Upper lobe of left lung (tissue), 6 donors: ENCODE data around the gene TASOR2. TPM values are rescaled to one million over a fixed set of nuclear protein-coding genes. Genes with fewer than 3 reads are reported as not detected.

Source experiments
- ATAC-seq, 2 donors: fragments of 200-7000 bp; cut with Tn5 transposase; one replicate each; pipeline ENCODE4 v1.9.1; 2022; ENCODE audit warnings: mild to moderate bottlenecking in 2 of 2, moderate library complexity in 2 of 2; ENCODE audit not compliant: low FRiP score in 2 of 2
- DNase-seq, 2 donors: peaks; one replicate each; pipeline ENCODE4 v3.0.0-alpha.2; 2019 to 2020
- H3K27ac ChIP-seq, 4 donors: fragments of 200-600 bp; sonication (generic); one replicate each; pipeline ENCODE4 v1.5.1; 2016 to 2019
- H3K27me3 ChIP-seq, 4 donors: fragments of 200-600 bp; sonication (generic); one replicate each; pipeline ENCODE4 v1.5.1; 2017 to 2019
- H3K36me3 ChIP-seq, 4 donors: fragments of 200-600 bp; sonication (generic); one replicate each; pipeline ENCODE4 v1.5.1; 2016 to 2019
- H3K4me1 ChIP-seq, 4 donors: fragments of 200-600 bp; sonication (generic); one replicate each; pipeline ENCODE4 v1.5.1; 2018 to 2019
- H3K4me3 ChIP-seq, 4 donors: fragments of 200-600 bp; sonication (generic); one replicate each; pipeline ENCODE4 v1.5.1; 2017 to 2019; ENCODE audit warnings: mild to moderate bottlenecking in 2 of 4, moderate library complexity in 1 of 4
- H3K9me3 ChIP-seq, 4 donors: fragments of 200-600 bp; sonication (generic); one replicate each; pipeline ENCODE4 v1.5.1; 2018 to 2019
- EP300 ChIP-seq, 4 donors: sonication (generic); formaldehyde crosslinking; IDR thresholded peaks; one replicate each; pipeline ENCODE4 v1.5.1; 2017; ENCODE audit warnings: antibody characterized with exemption in 4 of 4, control low read depth in 2 of 4
- POLR2A ChIP-seq, 4 donors: fragments of 450-650 bp; IDR thresholded peaks; one replicate each; pipeline ENCODE4 v1.5.1; 2016 to 2017; ENCODE audit warnings: antibody characterized with exemption in 4 of 4, mild to moderate bottlenecking in 2 of 4
- POLR2AphosphoS5 ChIP-seq, 2 donors: sonication (generic); formaldehyde crosslinking; IDR thresholded peaks; one replicate each; pipeline ENCODE4 v1.5.1; 2017; ENCODE audit warnings: antibody characterized with exemption in 2 of 2
- WGBS, 2 donors: methylation state at CpG; one replicate each; pipeline ENCODE4 v1.1.5; 2017 to 2018; 5-methylcytosine and 5-hydroxymethylcytosine counted together
- total RNA-seq, 6 donors: library from RNA; depleted of rRNA in 4 of 6; stranded (reverse); fragments of >200 nt in 4 of 6; gene quantifications; one replicate each; pipeline versions ENCODE4 v1.1.0 to v1.2.1, GENCODE V29; 2016 to 2021
- TF ChIP-seq, protein P1 (sequence below), 6 experiments: fragments of 450-650 bp in 4 of 6; fragments of 200-600 bp in 2 of 6; sonication (generic) in 2 of 6; IDR thresholded peaks; one replicate each; pipeline ENCODE4 v1.5.1; 2016 to 2019; ENCODE audit warnings: antibody characterized with exemption in 6 of 6
- donor health status: DM: no; HTN: no; CAD: no; lungs with moderate emphysema.
- donor health status: DM: no; HTN: yes; CAD: no; lungs with severe emphysema.

TASOR2 gene, protein sequence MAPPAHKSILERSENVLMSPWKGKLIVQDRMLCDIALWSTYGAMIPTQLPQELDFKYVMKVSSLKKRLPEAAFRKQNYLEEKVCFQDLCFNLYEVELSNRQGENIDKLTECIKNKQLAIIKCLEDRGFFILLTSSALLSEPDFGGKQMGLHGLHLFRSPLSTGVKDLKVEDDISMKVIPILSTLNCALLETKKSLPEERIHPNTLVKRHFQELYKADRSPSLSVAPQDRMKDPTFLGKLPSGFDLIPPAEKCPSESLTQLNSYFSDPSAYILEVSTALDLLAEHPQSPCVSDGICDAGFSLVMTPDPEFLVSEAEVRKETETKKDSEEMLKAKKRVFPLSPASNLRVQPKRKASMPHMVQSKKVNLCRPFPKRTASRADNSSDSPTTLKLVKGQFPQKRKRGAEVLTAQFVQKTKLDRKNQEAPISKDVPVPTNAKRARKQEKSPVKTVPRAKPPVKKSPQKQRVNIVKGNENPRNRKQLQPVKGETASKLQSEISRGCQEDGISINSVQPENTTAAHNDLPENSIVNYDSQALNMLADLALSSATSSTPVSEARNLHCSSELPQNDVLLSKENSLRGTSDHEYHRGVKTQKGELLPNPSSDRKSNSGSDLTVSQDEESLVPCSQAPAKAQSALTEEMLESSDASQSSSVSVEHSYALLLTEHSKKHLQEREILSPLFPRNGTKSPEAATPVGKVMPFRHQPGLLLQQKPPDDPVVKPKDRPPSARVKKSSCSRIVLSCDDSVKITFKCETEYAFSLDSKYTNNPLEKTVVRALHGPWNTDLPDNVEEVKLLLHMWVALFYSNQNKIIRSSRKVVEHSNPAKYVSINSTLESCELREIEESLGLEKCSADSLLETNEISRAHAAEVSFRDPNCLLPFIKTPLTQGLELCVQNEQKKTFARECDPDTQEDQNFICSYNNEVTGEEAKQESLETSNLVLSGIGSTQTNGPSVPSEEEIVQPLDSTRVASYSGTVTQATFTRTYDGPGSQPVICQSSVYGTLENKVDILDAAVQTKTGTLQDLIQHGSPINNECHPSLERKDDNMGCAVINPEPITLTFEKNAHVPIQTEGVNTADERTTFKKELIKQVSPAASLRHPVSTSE (N-terminal part only)
- 100 to 1,000 TPM in 2 of 6 donors, 10 to 100 TPM in 4; 26.2 to 124 (median 65.3) TPM for total RNA-seq

DNA sequence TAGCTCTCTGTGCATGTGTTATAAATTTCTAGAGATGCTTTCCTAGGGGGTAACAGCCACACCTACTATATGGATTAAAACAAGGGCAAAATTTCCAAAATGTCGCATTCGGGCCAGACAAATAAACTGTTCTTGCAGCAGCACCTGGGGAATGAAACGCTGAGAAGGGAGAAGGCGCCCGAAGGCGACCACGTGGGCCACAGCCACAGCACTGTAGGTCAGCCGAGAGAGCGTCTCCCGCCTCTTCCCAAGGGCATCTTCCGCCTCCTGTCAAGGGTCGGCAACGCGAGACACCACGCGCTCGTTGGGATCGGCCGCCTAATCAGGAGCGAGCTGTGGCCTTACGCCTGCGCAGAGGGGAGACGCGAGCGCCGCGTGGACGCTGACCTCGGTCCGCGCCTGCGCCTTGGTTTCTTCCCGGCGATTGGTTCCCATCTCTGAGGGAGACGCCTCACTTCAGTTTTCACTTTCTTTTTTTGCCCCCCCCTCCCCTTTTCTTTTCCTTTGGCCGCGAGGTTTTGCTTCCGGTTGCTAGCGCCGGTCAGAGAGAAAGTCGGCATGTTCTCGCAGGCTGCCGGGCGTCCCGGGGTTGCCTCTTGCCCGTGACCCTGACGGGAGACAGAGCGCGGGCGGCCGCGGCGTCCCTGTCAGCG lies at the start of gene TASOR2:
Gene TASOR2 (plus strand): TSS at position 521 of the 653 bp plus-strand sequence. CDS start 35,805 bp downstream, outside the sequence.
- WGBS, 2 donors = 1 to 2% methylated on average over 40 to 43 of the region's 54 CpGs
- Histone ChIP-seq H3K9me3 (no peaks in the 10 kb centered on the region), H3K27ac (peak within 1 kb of the TSS; percentile 90 to 93 (median 91)), H3K4me3 (peak within 1 kb of the TSS; percentile 66 to 100 (median 88)), H3K36me3 (no peaks in the 10 kb centered on the region), H3K4me1 (peaks cover 14 to 32% (median 20%) of the 10 kb centered on the region in 4 donors), H3K27me3 (no peaks in the 10 kb centered on the region)
- TF ChIP-seq, protein P1, sequence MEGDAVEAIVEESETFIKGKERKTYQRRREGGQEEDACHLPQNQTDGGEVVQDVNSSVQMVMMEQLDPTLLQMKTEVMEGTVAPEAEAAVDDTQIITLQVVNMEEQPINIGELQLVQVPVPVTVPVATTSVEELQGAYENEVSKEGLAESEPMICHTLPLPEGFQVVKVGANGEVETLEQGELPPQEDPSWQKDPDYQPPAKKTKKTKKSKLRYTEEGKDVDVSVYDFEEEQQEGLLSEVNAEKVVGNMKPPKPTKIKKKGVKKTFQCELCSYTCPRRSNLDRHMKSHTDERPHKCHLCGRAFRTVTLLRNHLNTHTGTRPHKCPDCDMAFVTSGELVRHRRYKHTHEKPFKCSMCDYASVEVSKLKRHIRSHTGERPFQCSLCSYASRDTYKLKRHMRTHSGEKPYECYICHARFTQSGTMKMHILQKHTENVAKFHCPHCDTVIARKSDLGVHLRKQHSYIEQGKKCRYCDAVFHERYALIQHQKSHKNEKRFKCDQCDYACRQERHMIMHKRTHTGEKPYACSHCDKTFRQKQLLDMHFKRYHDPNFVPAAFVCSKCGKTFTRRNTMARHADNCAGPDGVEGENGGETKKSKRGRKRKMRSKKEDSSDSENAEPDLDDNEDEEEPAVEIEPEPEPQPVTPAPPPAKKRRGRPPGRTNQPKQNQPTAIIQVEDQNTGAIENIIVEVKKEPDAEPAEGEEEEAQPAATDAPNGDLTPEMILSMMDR (IDR thresholded peaks at IDR 0.05) = no peak
- no peak for TF ChIP-seq EP300 (IDR thresholded peaks at IDR 0.05)
- TF ChIP-seq POLR2AphosphoS5 (IDR thresholded peaks at IDR 0.05) = peak; percentile 67 to 75
- peak in 3 of 4 donors; percentile 36 to 68 (median 66) for TF ChIP-seq POLR2A (IDR thresholded peaks at IDR 0.05)
- peak; percentile 97 for ATAC-seq
- peak; percentile 97 to 98 for DNase-seq

- DNase-seq (no peak), ATAC-seq (no peak)
- 90 to 91% methylated on average over 7 of the region's 7 CpGs for WGBS, 2 donors
Measured at GRCh38 chr10:5634918-5635317, 49.7 kb upstream of the TASOR2 start.

GRCh38 chr10:5638494-5638893 lies 46.1 kb upstream of the TASOR2 start:
- ATAC-seq (no peak), DNase-seq (no peak)

More at GRCh38 chr10:5634918-5635317, 49.7 kb upstream of the TASOR2 start:
- peaks cover 0 to 3% (median 0%) of the 10 kb centered on the region in 4 donors for H3K4me1 ChIP-seq
- H3K27me3 ChIP-seq = no peaks in the 10 kb centered on the region
- TF ChIP-seq, protein P1 (IDR thresholded peaks at IDR 0.05) = no peak
- no peak overlapping the region for H3K27ac ChIP-seq
- H3K9me3 ChIP-seq = no peaks in the 10 kb centered on the region
- no peak overlapping the region for H3K4me3 ChIP-seq
- peaks cover 0 to 16% (median 16%) of the 10 kb centered on the region in 4 donors for H3K36me3 ChIP-seq

DNA sequence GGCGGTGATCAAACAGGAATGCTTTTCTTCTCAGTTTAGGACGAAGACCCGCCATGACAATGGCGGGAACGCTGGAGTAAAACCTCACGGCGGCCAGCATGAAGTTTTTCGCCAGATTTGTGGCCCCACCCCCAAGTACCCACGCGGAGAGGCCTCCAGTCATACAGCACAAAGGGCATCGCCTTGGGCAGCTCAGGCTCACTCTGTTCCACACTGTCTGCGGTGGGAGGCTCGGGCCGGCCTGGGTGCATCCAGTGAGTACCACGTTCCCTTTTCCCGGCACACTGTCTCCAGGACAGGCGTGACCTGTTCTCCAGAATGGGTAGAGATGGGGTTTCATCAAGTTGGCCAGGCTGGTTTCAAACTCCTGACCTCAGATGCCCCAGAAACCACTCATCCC lies 45.6 kb upstream of the TASOR2 start:
- TF ChIP-seq POLR2AphosphoS5 (IDR thresholded peaks at IDR 0.05) (no peak), POLR2A (IDR thresholded peaks at IDR 0.05) (no peak), EP300 (IDR thresholded peaks at IDR 0.05) (no peak)
- TF ChIP-seq, protein P1 (IDR thresholded peaks at IDR 0.05) = no peak
- no peak for DNase-seq
- peaks cover 11 to 51% (median 36%) of the 10 kb centered on the region in 4 donors for H3K36me3 ChIP-seq

More at GRCh38 chr10:5638494-5638893, 46.1 kb upstream of the TASOR2 start:
- no peak overlapping the region for H3K4me3 ChIP-seq
- H3K27me3 ChIP-seq = no peaks in the 10 kb centered on the region
- no peaks in the 10 kb centered on the region for H3K9me3 ChIP-seq
- no peaks in the 10 kb centered on the region for H3K4me1 ChIP-seq
- TF ChIP-seq EP300 (IDR thresholded peaks at IDR 0.05) (no peak), POLR2AphosphoS5 (IDR thresholded peaks at IDR 0.05) (no peak), POLR2A (IDR thresholded peaks at IDR 0.05) (no peak)
- TF ChIP-seq, protein P1 (IDR thresholded peaks at IDR 0.05) = no peak
- 93 to 96% methylated on average over 9 to 10 of the region's 10 CpGs for WGBS, 2 donors
- H3K27ac ChIP-seq = no peak overlapping the region
- H3K36me3 ChIP-seq = peaks cover 8 to 46% (median 36%) of the 10 kb centered on the region in 4 donors

More for the DNA sequence above, 45.6 kb upstream of the TASOR2 start:
- no peak for ATAC-seq
- Histone ChIP-seq H3K27ac (no peak overlapping the region), H3K4me3 (no peak overlapping the region), H3K27me3 (no peaks in the 10 kb centered on the region), H3K4me1 (no peaks in the 10 kb centered on the region), H3K9me3 (no peaks in the 10 kb centered on the region)
- 95 to 98% methylated on average over 17 of the region's 17 CpGs for WGBS, 2 donors
